ENCODE results near the gene TSPAN33.
"Not testable (repeated sequence)": the region's sequence is repeated elsewhere in the genome, so short reads cannot be mapped to it uniquely, and the experiment has no call there.

The TSPAN33 gene

GRCh38 chr7:129144095-129144833, at the start of gene TSPAN33:
TSS of gene TSPAN33 (plus strand) at chr7:129144707. CDS start at chr7:129144981, 274 bp downstream.
- DNase-seq (ENCODE audit: low spot score in 2 of 2), result peak; percentile 52 to 64
- H3K27ac Mint-ChIP-seq, result peak within 1 kb of the TSS; percentile 92
- peak; percentile 62 for ATAC-seq (ENCODE audit: low read depth)
- no peaks in the 10 kb centered on the region for H3K27me3 Mint-ChIP-seq
- H3K9me3 Mint-ChIP-seq, result no peaks in the 10 kb centered on the region
- H3K4me1 Mint-ChIP-seq, result peaks cover 46% of the 10 kb centered on the region
- peak within 1 kb of the TSS; percentile 97 for H3K4me3 Mint-ChIP-seq
- H3K36me3 Mint-ChIP-seq, result peaks cover 14% of the 10 kb centered on the region

GRCh38 chr7:129095258-129095657, 49.2 kb upstream of the TSPAN33 start:
- peaks cover 24% of the 10 kb centered on the region for H3K4me1 Mint-ChIP-seq
- H3K27me3 Mint-ChIP-seq, result no peaks in the 10 kb centered on the region
- peak in 1 of 2 donors; percentile 45 for DNase-seq (ENCODE audit: low spot score in 2 of 2)
- H3K9me3 Mint-ChIP-seq, result no peaks in the 10 kb centered on the region
- peak; percentile 92 for ATAC-seq (ENCODE audit: low read depth)
- H3K27ac Mint-ChIP-seq, result peak overlapping the region; percentile 87
- no peaks in the 10 kb centered on the region for H3K36me3 Mint-ChIP-seq
- peak overlapping the region; percentile 61 for H3K4me3 Mint-ChIP-seq

GRCh38 chr7:129098409-129099084, 46.0 kb upstream of the TSPAN33 start:
- ATAC-seq (ENCODE audit: low read depth) (no peak), DNase-seq (ENCODE audit: low spot score in 2 of 2) (no peak)
- Mint-ChIP-seq H3K4me3 (no peak overlapping the region), H3K36me3 (no peaks in the 10 kb centered on the region), H3K27ac (no peak overlapping the region), H3K9me3 (no peaks in the 10 kb centered on the region), H3K4me1 (peaks cover 30% of the 10 kb centered on the region), H3K27me3 (no peaks in the 10 kb centered on the region)

- no peak for ATAC-seq (ENCODE audit: low read depth)
These were observed 43.7 kb upstream of the TSPAN33 start for GRCh38 chr7:129100827-129101166.

GRCh38 chr7:129101746-129102145, 42.8 kb upstream of the TSPAN33 start:
- no peaks in the 10 kb centered on the region for H3K9me3 Mint-ChIP-seq
- H3K4me1 Mint-ChIP-seq, result peaks cover 17% of the 10 kb centered on the region
- DNase-seq (ENCODE audit: low spot score in 2 of 2) (no peak), ATAC-seq (ENCODE audit: low read depth) (no peak)
- H3K36me3 Mint-ChIP-seq, result no peaks in the 10 kb centered on the region
- no peaks in the 10 kb centered on the region for H3K27me3 Mint-ChIP-seq
- no peak overlapping the region for H3K4me3 Mint-ChIP-seq
- no peak overlapping the region for H3K27ac Mint-ChIP-seq

More at GRCh38 chr7:129100827-129101166, 43.7 kb upstream of the TSPAN33 start:
- Mint-ChIP-seq H3K9me3 (no peaks in the 10 kb centered on the region), H3K4me3 (no peak overlapping the region), H3K27ac (no peak overlapping the region), H3K36me3 (no peaks in the 10 kb centered on the region), H3K27me3 (no peaks in the 10 kb centered on the region), H3K4me1 (peaks cover 23% of the 10 kb centered on the region)
- no peak for DNase-seq (ENCODE audit: low spot score in 2 of 2)

GRCh38 chr7:129103561-129104324, 40.8 kb upstream of the TSPAN33 start:
- no peak for ATAC-seq (ENCODE audit: low read depth)
- Mint-ChIP-seq H3K9me3 (no peaks in the 10 kb centered on the region), H3K27me3 (no peaks in the 10 kb centered on the region)

GRCh38 chr7:129108581-129108980, 35.9 kb upstream of the TSPAN33 start:
- no peak overlapping the region for H3K4me3 Mint-ChIP-seq
- no peak overlapping the region for H3K27ac Mint-ChIP-seq
- ATAC-seq (ENCODE audit: low read depth) (no peak), DNase-seq (ENCODE audit: low spot score in 2 of 2) (no peak)
- H3K27me3 Mint-ChIP-seq, result no peaks in the 10 kb centered on the region
- no peaks in the 10 kb centered on the region for H3K9me3 Mint-ChIP-seq
- peaks cover 2% of the 10 kb centered on the region for H3K4me1 Mint-ChIP-seq
- no peaks in the 10 kb centered on the region for H3K36me3 Mint-ChIP-seq

More at GRCh38 chr7:129103561-129104324, 40.8 kb upstream of the TSPAN33 start:
- peaks cover 15% of the 10 kb centered on the region for H3K4me1 Mint-ChIP-seq
- H3K27ac Mint-ChIP-seq, result no peak overlapping the region
- no peaks in the 10 kb centered on the region for H3K36me3 Mint-ChIP-seq
- DNase-seq (ENCODE audit: low spot score in 2 of 2), result no peak
- no peak overlapping the region for H3K4me3 Mint-ChIP-seq

- H3K27ac Mint-ChIP-seq, result no peak overlapping the region
- DNase-seq (ENCODE audit: low spot score in 2 of 2), result no peak
- no peak for ATAC-seq (ENCODE audit: low read depth)
- H3K9me3 Mint-ChIP-seq, result no peaks in the 10 kb centered on the region
- H3K4me1 Mint-ChIP-seq, result peaks cover 2% of the 10 kb centered on the region
- no peak overlapping the region for H3K4me3 Mint-ChIP-seq
- no peaks in the 10 kb centered on the region for H3K27me3 Mint-ChIP-seq
- H3K36me3 Mint-ChIP-seq, result no peaks in the 10 kb centered on the region
These were observed 34.1 kb upstream of the TSPAN33 start for GRCh38 chr7:129110258-129110981.

GRCh38 chr7:129110982-129111376, 33.5 kb upstream of the TSPAN33 start:
- Mint-ChIP-seq H3K27me3 (no peaks in the 10 kb centered on the region), H3K4me3 (no peak overlapping the region), H3K4me1 (no peaks in the 10 kb centered on the region), H3K27ac (no peak overlapping the region), H3K36me3 (no peaks in the 10 kb centered on the region), H3K9me3 (no peaks in the 10 kb centered on the region)
- ATAC-seq (ENCODE audit: low read depth) (no peak), DNase-seq (ENCODE audit: low spot score in 2 of 2) (no peak)

- H3K36me3 Mint-ChIP-seq, result no peaks in the 10 kb centered on the region
- no peaks in the 10 kb centered on the region for H3K9me3 Mint-ChIP-seq
- H3K27me3 Mint-ChIP-seq, result no peaks in the 10 kb centered on the region
- DNase-seq (ENCODE audit: low spot score in 2 of 2) (no peak), ATAC-seq (ENCODE audit: low read depth) (no peak)
- no peaks in the 10 kb centered on the region for H3K4me1 Mint-ChIP-seq
- no peak overlapping the region for H3K4me3 Mint-ChIP-seq
- H3K27ac Mint-ChIP-seq, result no peak overlapping the region
These were observed 28.8 kb upstream of the TSPAN33 start for GRCh38 chr7:129115676-129116075.

- Mint-ChIP-seq H3K27me3 (no peaks in the 10 kb centered on the region), H3K9me3 (peaks cover 3% of the 10 kb centered on the region), H3K4me3 (no peak overlapping the region), H3K27ac (no peak overlapping the region), H3K4me1 (peaks cover 7% of the 10 kb centered on the region), H3K36me3 (no peaks in the 10 kb centered on the region)
- no peak for DNase-seq (ENCODE audit: low spot score in 2 of 2)
- ATAC-seq (ENCODE audit: low read depth), result no peak
These were observed 26.3 kb upstream of the TSPAN33 start for GRCh38 chr7:129118182-129118581.

GRCh38 chr7:129118976-129119375, 25.5 kb upstream of the TSPAN33 start:
- Mint-ChIP-seq H3K27me3 (no peaks in the 10 kb centered on the region), H3K27ac (no peak overlapping the region), H3K4me3 (no peak overlapping the region), H3K9me3 (peaks cover 3% of the 10 kb centered on the region), H3K36me3 (no peaks in the 10 kb centered on the region), H3K4me1 (peaks cover 11% of the 10 kb centered on the region)
- ATAC-seq (ENCODE audit: low read depth) (no peak), DNase-seq (ENCODE audit: low spot score in 2 of 2) (no peak)

GRCh38 chr7:129121501-129122077, 22.9 kb upstream of the TSPAN33 start:
- H3K4me1 Mint-ChIP-seq, result peaks cover 19% of the 10 kb centered on the region
- not testable (repeated sequence) for H3K36me3 Mint-ChIP-seq; H3K27me3 Mint-ChIP-seq; H3K9me3 Mint-ChIP-seq; H3K4me3 Mint-ChIP-seq; DNase-seq (ENCODE audit: low spot score in 2 of 2); ATAC-seq (ENCODE audit: low read depth)
- H3K27ac Mint-ChIP-seq, result peak overlapping the region; percentile 24

Data from memory B cell (primary cell).